GM21528 (cell line): Measurements from ENCODE around the gene SLC22A23.

Experiments used
- ATAC-seq: cut with Tn5 transposase; IDR thresholded peaks from one replicate; pipeline ENCODE4 v1.9.1; 2021; ENCODE audit warnings: mild to moderate bottlenecking, moderate library complexity; ENCODE audit not compliant: unreplicated experiment, low FRiP score

The SLC22A23 gene

GRCh38 chr6:3278691-3279090 lies 178.2 kb downstream of the SLC22A23 start:
- no peak for ATAC-seq

- ATAC-seq = no peak
Measured at GRCh38 chr6:3277851-3278416, 178.9 kb downstream of the SLC22A23 start.

- no peak for ATAC-seq
Measured at GRCh38 chr6:3277251-3277650, 179.6 kb downstream of the SLC22A23 start.

GRCh38 chr6:3276174-3277167 lies 180.4 kb downstream of the SLC22A23 start:
- ATAC-seq = no peak

GRCh38 chr6:3273707-3274521 lies 182.9 kb downstream of the SLC22A23 start:
- ATAC-seq = no peak

GRCh38 chr6:3272911-3273547 lies 183.8 kb downstream of the SLC22A23 start:
- no peak for ATAC-seq

GRCh38 chr6:3271756-3272155 lies 185.1 kb downstream of the SLC22A23 start:
- ATAC-seq = no peak

GRCh38 chr6:3270258-3270657 lies 186.6 kb downstream of the SLC22A23 start:
- ATAC-seq = no peak

GRCh38 chr6:3269281-3269975 lies 187.4 kb downstream of the SLC22A23 start:
- no peak for ATAC-seq

- ATAC-seq = no peak
Measured at GRCh38 chr6:3268680-3269079, 188.2 kb downstream of the SLC22A23 start.

- no peak for ATAC-seq
Measured at GRCh38 chr6:3267162-3267561, 189.7 kb downstream of the SLC22A23 start.

- ATAC-seq = no peak
Measured at GRCh38 chr6:3266170-3266569, 190.7 kb downstream of the SLC22A23 start.

GRCh38 chr6:3265671-3266070 lies 191.2 kb downstream of the SLC22A23 start:
- ATAC-seq = no peak

GRCh38 chr6:3264356-3264755 lies 192.5 kb downstream of the SLC22A23 start:
- ATAC-seq = no peak

- ATAC-seq = no peak
Measured at GRCh38 chr6:3263096-3263495, 193.8 kb downstream of the SLC22A23 start.

GRCh38 chr6:3261921-3262320 lies 194.9 kb downstream of the SLC22A23 start:
- ATAC-seq = no peak

GRCh38 chr6:3261518-3261820 lies 195.4 kb downstream of the SLC22A23 start:
- ATAC-seq = no peak

GRCh38 chr6:3260772-3261517 lies 195.9 kb downstream of the SLC22A23 start:
- ATAC-seq = no peak

GRCh38 chr6:3260296-3260695 lies 196.6 kb downstream of the SLC22A23 start:
- no peak for ATAC-seq
